ENCODE results near the gene PHF21A. TPM values are rescaled to one million over a fixed set of nuclear protein-coding genes. Genes with fewer than 3 reads are reported as not detected.

PHF21A gene
- total and polyA plus RNA-seq, 2 experiments from 2014 or later: 24.6 to 30.4 TPM

DNA sequence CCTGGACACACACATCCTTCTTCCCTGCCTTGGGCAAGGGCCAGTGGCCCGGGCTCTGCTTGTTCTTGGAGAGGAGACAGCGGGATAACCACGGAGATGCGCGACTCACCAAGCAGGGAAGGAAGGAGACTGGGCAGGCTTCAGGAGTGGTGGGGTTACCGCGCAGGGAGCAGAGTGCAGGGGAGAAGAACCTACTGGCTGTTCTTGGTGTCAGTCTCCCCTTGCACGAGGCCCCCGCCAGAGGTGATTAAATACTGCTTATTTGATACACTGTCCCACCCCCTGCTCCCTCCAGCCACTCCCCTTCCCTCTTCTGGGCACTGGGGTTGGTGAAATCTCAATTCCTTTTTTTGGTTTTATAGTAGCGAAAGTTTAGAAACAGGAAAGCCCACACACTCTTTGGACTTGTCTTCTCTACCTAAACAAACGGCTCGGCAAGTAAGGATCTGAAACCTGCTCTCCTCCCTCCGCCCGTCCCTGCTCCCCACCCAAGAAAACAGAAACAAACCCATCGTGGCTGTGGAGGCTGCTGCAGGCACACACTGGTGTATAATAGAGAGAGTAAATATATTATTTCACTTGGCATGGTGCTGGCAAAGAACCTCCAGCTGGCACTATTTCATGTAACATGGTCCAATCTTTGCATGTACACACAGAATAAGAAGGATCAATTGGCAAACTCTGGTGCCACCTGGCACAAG lies 188.0 kb downstream of the PHF21A start:
- no peaks in the 10 kb centered on the region for H4K20me1 ChIP-seq (ENCODE audit: insufficient read depth, poor library complexity, severe bottlenecking)
- peak; percentile 9 for DNase-seq (ENCODE audit: low spot score)
- H2AFZ ChIP-seq: no peak overlapping the region
- no peak for TF ChIP-seq EZH2 (IDR thresholded peaks at IDR 0.05; ENCODE audit: borderline replicate concordance)
- TF ChIP-seq CTCF (IDR thresholded peaks at IDR 0.05; ENCODE audit: poor library complexity): no peak
- 88% methylated on average over 15 of the region's 15 CpGs for WGBS (ENCODE audit: low lambda C conversion rate, missing lambda C conversion rate)
- H3K27ac ChIP-seq: no peak overlapping the region
- H3K9me2 ChIP-seq (replicated peaks; ENCODE audit: insufficient read depth): no peaks in the 10 kb centered on the region
- H3K36me3 ChIP-seq (replicated peaks; ENCODE audit: insufficient read depth, low read depth): no peaks in the 10 kb centered on the region
- no peak overlapping the region for H3K4me3 ChIP-seq
- H3K4me2 ChIP-seq: no peak overlapping the region
- no peaks in the 10 kb centered on the region for H3K27me3 ChIP-seq
- H3K4me1 ChIP-seq (ENCODE audit: insufficient read depth): peaks cover 4% of the 10 kb centered on the region
- H3K79me2 ChIP-seq: no peaks in the 10 kb centered on the region
- H3K9me3 ChIP-seq (ENCODE audit: low read depth): no peaks in the 10 kb centered on the region

GRCh38 chr11:45932217-45932616 lies 189.0 kb downstream of the PHF21A start:
- no peak for DNase-seq (ENCODE audit: low spot score)
- WGBS (ENCODE audit: low lambda C conversion rate, missing lambda C conversion rate): 94% methylated on average over 8 of the region's 8 CpGs
- Histone ChIP-seq H3K4me1 (ENCODE audit: insufficient read depth) (peaks cover 4% of the 10 kb centered on the region), H3K27me3 (no peaks in the 10 kb centered on the region), H3K9me2 (replicated peaks; ENCODE audit: insufficient read depth) (no peaks in the 10 kb centered on the region), H2AFZ (no peak overlapping the region), H3K4me2 (no peak overlapping the region), H3K27ac (no peak overlapping the region), H3K4me3 (no peak overlapping the region), H3K9me3 (ENCODE audit: low read depth) (no peaks in the 10 kb centered on the region), H4K20me1 (ENCODE audit: insufficient read depth, poor library complexity, severe bottlenecking) (no peaks in the 10 kb centered on the region), H3K36me3 (replicated peaks; ENCODE audit: insufficient read depth, low read depth) (no peaks in the 10 kb centered on the region), H3K79me2 (no peaks in the 10 kb centered on the region)
- TF ChIP-seq EZH2 (IDR thresholded peaks at IDR 0.05; ENCODE audit: borderline replicate concordance): no peak
- no peak for TF ChIP-seq CTCF (IDR thresholded peaks at IDR 0.05; ENCODE audit: poor library complexity)
- TF ChIP-seq EZH2phosphoT487 (IDR thresholded peaks at IDR 0.05; ENCODE audit: low read depth, severe bottlenecking, unreplicated experiment): no peak

GRCh38 chr11:45931739-45932138 lies 189.5 kb downstream of the PHF21A start:
- WGBS (ENCODE audit: low lambda C conversion rate, missing lambda C conversion rate): 87% methylated on average over 7 of the region's 10 CpGs
- H3K79me2 ChIP-seq: no peaks in the 10 kb centered on the region
- H4K20me1 ChIP-seq (ENCODE audit: insufficient read depth, poor library complexity, severe bottlenecking): no peaks in the 10 kb centered on the region
- H3K4me2 ChIP-seq: no peak overlapping the region
- H3K9me2 ChIP-seq (replicated peaks; ENCODE audit: insufficient read depth): no peaks in the 10 kb centered on the region
- no peaks in the 10 kb centered on the region for H3K27me3 ChIP-seq
- H3K9me3 ChIP-seq (ENCODE audit: low read depth): no peaks in the 10 kb centered on the region
- H3K4me3 ChIP-seq: no peak overlapping the region
- no peak overlapping the region for H3K27ac ChIP-seq
- no peak for DNase-seq (ENCODE audit: low spot score)
- TF ChIP-seq EZH2phosphoT487 (IDR thresholded peaks at IDR 0.05; ENCODE audit: low read depth, severe bottlenecking, unreplicated experiment): no peak
- TF ChIP-seq EZH2 (IDR thresholded peaks at IDR 0.05; ENCODE audit: borderline replicate concordance): no peak
- no peak for TF ChIP-seq CTCF (IDR thresholded peaks at IDR 0.05; ENCODE audit: poor library complexity)
- H2AFZ ChIP-seq: no peak overlapping the region
- H3K36me3 ChIP-seq (replicated peaks; ENCODE audit: insufficient read depth, low read depth): no peaks in the 10 kb centered on the region
- H3K4me1 ChIP-seq (ENCODE audit: insufficient read depth): peaks cover 4% of the 10 kb centered on the region
